CD8-positive, alpha-beta memory T cell (primary cell): Measurements from ENCODE around the gene SEC61G. TPM values are rescaled to one million over a fixed set of nuclear protein-coding genes. Genes with fewer than 3 reads are reported as not detected.
A peak's percentile ranks its signal among the peaks of the same experiment; 100 is the strongest.

Experiments used
- CTCF ChIA-PET: fragments of 350-600 bp; sonication (Branson Sonifier 250); formaldehyde crosslinking; loops from one replicate; lab custom pipeline; 2021; ENCODE audit warnings: antibody characterized with exemption; lab: Charles Lee
- POLR2A ChIA-PET: fragments of 350-600 bp; sonication (Branson Sonifier 250); formaldehyde crosslinking; loops from one replicate; lab custom pipeline; 2021; ENCODE audit warnings: antibody characterized with exemption; lab: Charles Lee
- DNase-seq, 5 donors: peaks; one replicate each; pipeline versions ENCODE4 v3.0.0 to v3.0.0-alpha.2; 2020 to 2022; ENCODE audit warnings: mixed read lengths in 1 of 5
- H3K27ac ChIP-seq: one replicate; pipeline ENCODE4 v1.7.0; 2013; ENCODE audit warnings: low read depth, mild to moderate bottlenecking, low read length, moderate library complexity
- H3K27me3 ChIP-seq: 2 replicates; pipeline ENCODE4 v1.7.0; 2013; ENCODE audit warnings: low read length, mild to moderate bottlenecking; ENCODE audit not compliant: insufficient read depth, poor library complexity, severe bottlenecking
- H3K36me3 ChIP-seq: 2 replicates; pipeline ENCODE4 v1.7.0; 2013; ENCODE audit warnings: mild to moderate bottlenecking, low read length, moderate library complexity; ENCODE audit not compliant: insufficient read depth
- H3K4me1 ChIP-seq: 2 replicates; pipeline ENCODE4 v1.7.0; 2013; ENCODE audit warnings: mild to moderate bottlenecking, low read length, moderate library complexity; ENCODE audit not compliant: insufficient read depth
- H3K4me3 ChIP-seq: 2 replicates; pipeline ENCODE4 v1.7.0; 2013; ENCODE audit warnings: mild to moderate bottlenecking, low read length
- H3K9me3 ChIP-seq: 2 replicates; pipeline ENCODE4 v1.7.0; 2013; ENCODE audit warnings: mild to moderate bottlenecking, low read length
- H3K27ac Mint-ChIP-seq, 8 donors: one replicate each; pipeline ENCODE4 v1.8.0; 2020 to 2021; ENCODE audit warnings: mixed read lengths in 8 of 8, mild to moderate bottlenecking in 6 of 8, inconsistent platforms in 3 of 8, moderate library complexity in 3 of 8
- H3K27me3 Mint-ChIP-seq, 2 donors: one replicate each; pipeline ENCODE4 v1.8.0; 2020 to 2021; ENCODE audit warnings: mixed read lengths in 2 of 2, mild to moderate bottlenecking in 1 of 2, moderate library complexity in 1 of 2
- H3K36me3 Mint-ChIP-seq, 3 donors: one replicate each; pipeline ENCODE4 v1.8.0; 2020 to 2021; ENCODE audit warnings: mixed read lengths in 3 of 3, inconsistent platforms in 1 of 3, mild to moderate bottlenecking in 1 of 3
- H3K4me1 Mint-ChIP-seq, 3 donors: one replicate each; pipeline ENCODE4 v1.8.0; 2020 to 2021; ENCODE audit warnings: mixed read lengths in 3 of 3, inconsistent platforms in 1 of 3, mild to moderate bottlenecking in 1 of 3
- H3K4me3 Mint-ChIP-seq, 7 donors: one replicate each; pipeline ENCODE4 v1.8.0; 2020 to 2021; ENCODE audit warnings: mixed read lengths in 7 of 7, mild to moderate bottlenecking in 6 of 7, moderate library complexity in 4 of 7, inconsistent platforms in 2 of 7
- H3K9me3 Mint-ChIP-seq, 5 donors: one replicate each; pipeline ENCODE4 v1.8.0; 2020 to 2022; ENCODE audit warnings: mixed read lengths in 5 of 5, mild to moderate bottlenecking in 3 of 5, moderate library complexity in 2 of 5, inconsistent platforms in 1 of 5
- polyA plus RNA-seq: library from polyadenylated mRNA; unstranded; fragments of 300-500 nt; fragmentation: Illumina TruSeq; gene quantifications from one replicate; pipeline ENCODE4 v1.2.3, GENCODE V29; 2021
- total RNA-seq, 2 experiments: library from RNA; stranded (reverse); gene quantifications; one replicate each; pipeline ENCODE4 v1.2.3, GENCODE V29; 2021

The SEC61G gene
- total RNA-seq (100 to 1,000 TPM; 138 to 144 TPM), polyA plus RNA-seq (281 TPM)

DNA sequence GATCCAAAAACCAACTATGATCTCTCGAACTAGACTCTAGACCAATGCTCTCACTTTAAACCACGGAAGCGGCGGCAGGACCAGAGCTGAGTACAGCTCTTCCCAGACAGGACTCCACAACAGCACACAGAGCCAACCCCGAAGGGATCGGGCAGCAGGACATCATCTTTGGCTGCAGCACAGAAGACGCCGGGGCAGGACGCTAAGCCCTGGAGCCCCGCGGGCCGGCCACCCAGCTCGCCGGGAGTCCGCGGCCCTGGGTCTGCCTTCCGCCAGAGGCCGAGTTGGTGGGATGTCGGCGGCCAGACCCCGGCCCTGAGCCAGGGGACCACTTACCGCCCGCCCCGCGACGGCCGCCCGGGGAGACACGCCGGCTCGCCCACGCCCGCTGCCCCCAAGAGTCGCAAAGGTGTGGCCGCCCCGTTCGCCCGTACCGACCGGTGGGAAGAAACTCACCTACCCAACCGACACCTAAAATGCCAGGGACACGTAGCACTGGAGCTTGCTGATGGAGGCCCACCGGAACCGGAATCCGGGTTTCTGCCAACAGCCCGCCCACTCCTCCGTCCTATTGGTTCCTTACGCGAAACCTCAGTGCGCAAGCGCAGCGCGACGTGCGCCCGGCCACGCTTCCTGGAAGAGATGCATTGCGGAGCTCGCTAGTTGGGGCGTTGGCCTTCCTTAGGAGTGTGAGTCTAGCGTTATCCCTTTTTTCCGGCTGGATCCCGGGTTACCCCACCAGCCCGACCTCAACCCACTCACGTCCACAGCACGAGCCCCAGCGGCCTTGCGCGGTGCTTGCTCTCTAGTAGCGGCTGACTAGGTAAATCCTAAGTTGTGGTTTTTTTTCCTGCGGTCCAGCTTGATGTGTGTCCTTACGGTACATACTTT lies at the start of gene SEC61G:
SEC61G (minus strand) TSS at position 510 of the 891 bp plus-strand sequence. CDS start 1,623 bp downstream, outside the sequence.
- H3K27me3 Mint-ChIP-seq, result no peaks in the 10 kb centered on the region

GRCh38 chr7:54802841-54803240 lies 43.8 kb upstream of the SEC61G start:
- peak overlapping the region in 1 of 8 donors; percentile 47 for H3K27ac Mint-ChIP-seq
- CTCF ChIA-PET, result no interaction called here
- Histone ChIP-seq H3K27ac (no peak overlapping the region), H3K9me3 (no peaks in the 10 kb centered on the region), H3K4me3 (no peak overlapping the region), H3K4me1 (no peaks in the 10 kb centered on the region), H3K36me3 (no peaks in the 10 kb centered on the region), H3K27me3 (no peaks in the 10 kb centered on the region)
- peaks cover 10 to 25% of the 10 kb centered on the region in 2 donors for H3K27me3 Mint-ChIP-seq
- DNase-seq, result no peak
- H3K4me1 Mint-ChIP-seq, result no peaks in the 10 kb centered on the region
- H3K9me3 Mint-ChIP-seq, result peaks cover 0 to 1% (median 0%) of the 10 kb centered on the region in 5 donors
- POLR2A ChIA-PET, result no interaction called here
- no peak overlapping the region for H3K4me3 Mint-ChIP-seq
- H3K36me3 Mint-ChIP-seq, result no peaks in the 10 kb centered on the region

More for the DNA sequence above, at the start of gene SEC61G:
- Mint-ChIP-seq H3K9me3 (no peaks in the 10 kb centered on the region), H3K27ac (peak within 1 kb of the TSS; percentile 92 to 99 (median 97)), H3K4me1 (peaks cover 43 to 54% (median 54%) of the 10 kb centered on the region in 3 donors), H3K36me3 (peaks cover 0 to 30% (median 2%) of the 10 kb centered on the region in 3 donors), H3K4me3 (peak within 1 kb of the TSS; percentile 98 to 100 (median 100))
- H3K9me3 ChIP-seq, result no peaks in the 10 kb centered on the region
- H3K27me3 ChIP-seq, result no peaks in the 10 kb centered on the region
- H3K4me1 ChIP-seq, result peaks cover 23% of the 10 kb centered on the region
- peaks cover 9% of the 10 kb centered on the region for H3K36me3 ChIP-seq
- ChIA-PET CTCF (interaction anchor here (4.1 kb wide), 1 partner anchor 15 kb away, joined by 22 read pairs; no protein-coding TSS in a partner anchor), POLR2A (interaction anchor here (0.5 to 2.1 kb wide), 3 partner anchors 15 to 686 kb away, joined by 3 to 15 read pairs (median 5); partner anchors contain the start of gene LANCL2)
- peak; percentile 91 to 96 (median 93) for DNase-seq
- peak within 1 kb of the TSS; percentile 77 for H3K27ac ChIP-seq
- H3K4me3 ChIP-seq, result peak within 1 kb of the TSS; percentile 95

GRCh38 chr7:54802114-54802513 lies 43.1 kb upstream of the SEC61G start:
- peaks cover 10 to 23% of the 10 kb centered on the region in 2 donors for H3K27me3 Mint-ChIP-seq
- H3K4me1 Mint-ChIP-seq, result no peaks in the 10 kb centered on the region
- H3K4me3 Mint-ChIP-seq, result no peak overlapping the region
- no peak overlapping the region for H3K27ac Mint-ChIP-seq
- no peak overlapping the region for H3K27ac ChIP-seq
- H3K4me3 ChIP-seq, result no peak overlapping the region
- POLR2A ChIA-PET, result no interaction called here
- no peak for DNase-seq
- no peaks in the 10 kb centered on the region for H3K27me3 ChIP-seq
- no peaks in the 10 kb centered on the region for H3K4me1 ChIP-seq
- no peaks in the 10 kb centered on the region for H3K9me3 ChIP-seq
- CTCF ChIA-PET, result no interaction called here
- no peaks in the 10 kb centered on the region for H3K36me3 ChIP-seq
- peaks cover 0 to 2% (median 0%) of the 10 kb centered on the region in 5 donors for H3K9me3 Mint-ChIP-seq
- H3K36me3 Mint-ChIP-seq, result no peaks in the 10 kb centered on the region

- H3K27me3 ChIP-seq, result no peaks in the 10 kb centered on the region
- Mint-ChIP-seq H3K36me3 (no peaks in the 10 kb centered on the region), H3K27me3 (peaks cover 10 to 26% of the 10 kb centered on the region in 2 donors), H3K27ac (no peak overlapping the region), H3K9me3 (peaks cover 0 to 2% (median 0%) of the 10 kb centered on the region in 5 donors), H3K4me1 (no peaks in the 10 kb centered on the region), H3K4me3 (no peak overlapping the region)
- DNase-seq, result no peak
- no peaks in the 10 kb centered on the region for H3K4me1 ChIP-seq
- H3K27ac ChIP-seq, result no peak overlapping the region
- no peaks in the 10 kb centered on the region for H3K9me3 ChIP-seq
- ChIA-PET CTCF (no interaction called here), POLR2A (no interaction called here)
- H3K4me3 ChIP-seq, result no peak overlapping the region
- H3K36me3 ChIP-seq, result no peaks in the 10 kb centered on the region
These were observed 40.8 kb upstream of the SEC61G start for GRCh38 chr7:54799792-54800191.

DNA sequence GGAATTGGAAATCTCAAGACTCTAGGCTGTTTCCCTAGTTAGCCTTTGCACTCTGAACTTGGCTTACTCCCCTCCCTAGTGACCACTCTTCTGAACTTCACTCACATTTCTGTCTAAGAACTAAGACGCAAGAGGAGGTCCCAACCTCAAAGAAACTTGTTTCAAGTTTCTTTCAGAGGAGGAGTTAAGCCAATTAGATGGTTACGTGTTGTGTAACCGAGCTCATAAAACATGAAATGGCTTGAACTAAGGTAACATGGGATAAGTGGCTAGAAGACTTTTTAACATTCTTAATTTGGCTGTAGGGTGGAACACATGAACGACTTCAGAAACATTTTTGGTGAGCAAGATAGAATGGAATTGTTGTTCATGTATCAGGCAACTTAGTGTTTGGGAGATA lies 39.5 kb upstream of the SEC61G start:
- CTCF ChIA-PET, result interaction anchor here (0.7 kb wide), 1 partner anchor 316 kb away, joined by 3 read pairs; no protein-coding TSS in a partner anchor
- Mint-ChIP-seq H3K36me3 (no peaks in the 10 kb centered on the region), H3K4me1 (no peaks in the 10 kb centered on the region), H3K9me3 (peaks cover 0 to 2% (median 0%) of the 10 kb centered on the region in 5 donors), H3K27me3 (peaks cover 7 to 21% of the 10 kb centered on the region in 2 donors), H3K4me3 (no peak overlapping the region), H3K27ac (no peak overlapping the region)
- Histone ChIP-seq H3K4me1 (no peaks in the 10 kb centered on the region), H3K36me3 (no peaks in the 10 kb centered on the region), H3K27me3 (no peaks in the 10 kb centered on the region), H3K4me3 (no peak overlapping the region), H3K27ac (no peak overlapping the region), H3K9me3 (no peaks in the 10 kb centered on the region)
- POLR2A ChIA-PET, result no interaction called here
- DNase-seq, result no peak

- Mint-ChIP-seq H3K9me3 (peaks cover 0 to 2% (median 0%) of the 10 kb centered on the region in 5 donors), H3K4me1 (no peaks in the 10 kb centered on the region), H3K27me3 (peaks cover 2 to 18% of the 10 kb centered on the region in 2 donors), H3K27ac (no peak overlapping the region), H3K4me3 (no peak overlapping the region), H3K36me3 (no peaks in the 10 kb centered on the region)
- Histone ChIP-seq H3K27ac (no peak overlapping the region), H3K9me3 (no peaks in the 10 kb centered on the region), H3K4me1 (no peaks in the 10 kb centered on the region), H3K36me3 (no peaks in the 10 kb centered on the region), H3K4me3 (no peak overlapping the region), H3K27me3 (no peaks in the 10 kb centered on the region)
- ChIA-PET POLR2A (no interaction called here), CTCF (interaction anchor here (0.9 kb wide), 1 partner anchor 23 kb away, joined by 3 read pairs; no protein-coding TSS in a partner anchor)
- DNase-seq, result no peak
These were observed 37.8 kb upstream of the SEC61G start for GRCh38 chr7:54796853-54797252.

DNA sequence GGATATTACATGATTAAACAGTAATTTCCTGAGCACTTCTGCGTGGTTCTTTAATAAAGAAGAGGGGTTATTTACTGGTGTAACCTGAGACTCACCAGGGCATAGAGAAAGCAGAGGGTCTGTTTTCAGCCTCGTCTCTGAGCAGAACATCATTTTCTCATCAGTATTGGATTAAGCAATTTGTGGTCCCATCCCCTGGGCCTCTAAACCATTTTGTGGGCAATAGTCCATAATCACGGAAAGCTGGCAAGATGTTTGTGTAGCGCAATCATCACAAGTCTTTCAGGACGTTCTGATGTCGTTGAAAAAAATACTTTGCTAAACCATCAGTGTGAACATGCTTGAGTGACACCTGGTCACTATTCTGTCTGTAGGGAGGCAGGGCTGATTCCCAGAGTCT lies 37.1 kb upstream of the SEC61G start:
- H3K4me1 ChIP-seq, result no peaks in the 10 kb centered on the region
- H3K27ac ChIP-seq, result no peak overlapping the region
- no peak for DNase-seq
- H3K27me3 Mint-ChIP-seq, result peaks cover 5 to 25% of the 10 kb centered on the region in 2 donors
- ChIA-PET CTCF (no interaction called here), POLR2A (no interaction called here)
- peaks cover 0 to 2% (median 0%) of the 10 kb centered on the region in 5 donors for H3K9me3 Mint-ChIP-seq
- no peak overlapping the region for H3K27ac Mint-ChIP-seq
- H3K36me3 ChIP-seq, result no peaks in the 10 kb centered on the region
- H3K4me3 ChIP-seq, result no peak overlapping the region
- H3K27me3 ChIP-seq, result no peaks in the 10 kb centered on the region
- no peak overlapping the region for H3K4me3 Mint-ChIP-seq
- no peaks in the 10 kb centered on the region for H3K4me1 Mint-ChIP-seq
- no peaks in the 10 kb centered on the region for H3K36me3 Mint-ChIP-seq
- H3K9me3 ChIP-seq, result no peaks in the 10 kb centered on the region

DNA sequence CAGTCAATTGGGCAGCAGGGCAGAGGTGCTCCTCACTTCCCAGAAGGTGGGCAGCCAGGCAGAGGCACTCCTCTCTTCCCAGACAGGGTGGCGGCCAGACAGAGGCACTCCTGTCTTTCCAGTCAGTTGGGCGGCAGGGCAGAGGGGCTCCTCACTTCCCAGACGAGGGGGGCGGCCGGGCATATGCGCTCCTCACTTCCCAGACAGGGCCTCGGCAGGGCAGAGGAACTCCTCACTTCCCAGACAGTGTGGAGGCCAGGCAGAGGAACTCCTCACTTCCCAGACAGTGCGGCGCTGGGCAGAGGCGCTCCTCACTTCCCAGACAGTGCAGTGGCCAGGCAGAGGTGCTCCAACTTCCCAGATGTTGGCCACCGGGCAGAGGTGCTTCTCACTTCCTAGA lies 33.4 kb upstream of the SEC61G start:
- peaks cover 22 to 48% of the 10 kb centered on the region in 2 donors for H3K27me3 Mint-ChIP-seq
- no peaks in the 10 kb centered on the region for H3K27me3 ChIP-seq
- H3K4me3 ChIP-seq, result no peak overlapping the region
- DNase-seq, result no peak
- H3K36me3 Mint-ChIP-seq, result no peaks in the 10 kb centered on the region
- no peaks in the 10 kb centered on the region for H3K36me3 ChIP-seq
- no peak overlapping the region for H3K4me3 Mint-ChIP-seq
- H3K9me3 ChIP-seq, result no peaks in the 10 kb centered on the region
- no peak overlapping the region for H3K27ac Mint-ChIP-seq
- ChIA-PET POLR2A (no interaction called here), CTCF (no interaction called here)
- H3K27ac ChIP-seq, result no peak overlapping the region
- H3K4me1 ChIP-seq, result no peaks in the 10 kb centered on the region
- H3K9me3 Mint-ChIP-seq, result no peaks in the 10 kb centered on the region
- H3K4me1 Mint-ChIP-seq, result peaks cover 5% of the 10 kb centered on the region in 3 donors
